Neuronal stem cell (in vitro differentiated cells): ENCODE results near the gene NFIB.

Source experiments
- DNase-seq: peaks from one replicate; pipeline ENCODE4 v3.0.0-alpha.2; 2013; ENCODE audit warnings: low spot score
- H2AFZ ChIP-seq: one replicate; pipeline ENCODE4 v1.6.1; 2013; ENCODE audit warnings: mild to moderate bottlenecking, low read length, inconsistent platforms
- H2AK5ac ChIP-seq: 2 replicates; pipeline ENCODE4 v1.6.1; 2013; ENCODE audit warnings: low read depth, mild to moderate bottlenecking, inconsistent platforms, low read length, moderate library complexity, mixed read lengths
- H2BK120ac ChIP-seq: 2 replicates; pipeline ENCODE4 v1.6.1; 2013; ENCODE audit warnings: low read depth, mild to moderate bottlenecking, inconsistent platforms, low read length, moderate library complexity, mixed read lengths
- H2BK12ac ChIP-seq: one replicate; pipeline ENCODE4 v1.6.1; 2013; ENCODE audit warnings: low read length, inconsistent platforms
- H2BK15ac ChIP-seq: 2 replicates; pipeline ENCODE4 v1.6.1; 2013; ENCODE audit warnings: mild to moderate bottlenecking, low read length, inconsistent platforms, mixed read lengths
- H2BK5ac ChIP-seq: one replicate; pipeline ENCODE4 v1.6.1; 2013; ENCODE audit warnings: inconsistent platforms, mild to moderate bottlenecking, low read length, moderate library complexity
- H3K14ac ChIP-seq: one replicate; pipeline ENCODE4 v1.6.1; 2013; ENCODE audit warnings: low read length, inconsistent platforms
- H3K18ac ChIP-seq: 2 replicates; pipeline ENCODE4 v1.6.1; 2013; ENCODE audit warnings: low read length, inconsistent platforms
- H3K23ac ChIP-seq: 2 replicates; pipeline ENCODE4 v1.6.1; 2013; ENCODE audit warnings: low read depth, mild to moderate bottlenecking, mixed read lengths, low read length, inconsistent platforms; ENCODE audit not compliant: poor library complexity
- H3K27ac ChIP-seq: replicated peaks from 3 replicates; pipeline ENCODE4 v1.5.1; 2013; ENCODE audit warnings: low read length, inconsistent platforms
- H3K27me3 ChIP-seq, 3 experiments: 2 replicates each; pipeline ENCODE4 v1.6.1; 2013; ENCODE audit warnings: low read length in 3 of 3, mild to moderate bottlenecking in 2 of 3, inconsistent platforms in 1 of 3, low read depth in 1 of 3, mixed read lengths in 1 of 3, moderate library complexity in 1 of 3; ENCODE audit not compliant: control insufficient read depth in 3 of 3, insufficient read depth in 3 of 3
- H3K36me3 ChIP-seq, 2 donors: replicated peaks in 1 of 2; 2 replicates each; pipeline ENCODE4 v1.6.1; 2013; ENCODE audit warnings: low read length in 2 of 2; ENCODE audit not compliant: control insufficient read depth in 2 of 2, insufficient read depth in 2 of 2
- H3K4ac ChIP-seq: 2 replicates; pipeline ENCODE4 v1.6.1; 2013; ENCODE audit warnings: inconsistent platforms, mild to moderate bottlenecking, low read length, moderate library complexity
- H3K4me1 ChIP-seq, 2 donors: 1 replicate in 1 of 2; 2 replicates in 1 of 2; pipeline ENCODE4 v1.6.1; 2013; ENCODE audit warnings: low read length in 2 of 2, low read depth in 1 of 2; ENCODE audit not compliant: control insufficient read depth in 2 of 2, insufficient read depth in 1 of 2
- H3K4me2 ChIP-seq: one replicate; pipeline ENCODE4 v1.6.1; 2013; ENCODE audit warnings: mild to moderate bottlenecking, low read length, inconsistent platforms; ENCODE audit not compliant: insufficient read depth, poor library complexity, severe bottlenecking
- H3K4me3 ChIP-seq, 2 donors: 2 replicates each; pipeline ENCODE4 v1.5.1; 2013; ENCODE audit warnings: low read length in 2 of 2, mild to moderate bottlenecking in 2 of 2, inconsistent platforms in 1 of 2, moderate library complexity in 1 of 2
- H3K79me1 ChIP-seq: one replicate; pipeline ENCODE4 v1.6.1; 2013; ENCODE audit warnings: low read depth, mild to moderate bottlenecking, inconsistent platforms, low read length, moderate library complexity
- H3K9ac ChIP-seq: one replicate; pipeline ENCODE4 v1.6.1; 2013; ENCODE audit warnings: mild to moderate bottlenecking, low read depth, low read length, inconsistent platforms; ENCODE audit not compliant: poor library complexity
- H3K9me3 ChIP-seq, 2 donors: replicated peaks in 1 of 2; 2 replicates each; pipeline versions ENCODE3 to v1.6.1; 2013; ENCODE audit warnings: low read length in 2 of 2, mild to moderate bottlenecking in 2 of 2, inconsistent platforms in 1 of 2, low read depth in 1 of 2, mixed read lengths in 1 of 2, moderate library complexity in 1 of 2; ENCODE audit not compliant: control insufficient read depth in 2 of 2, insufficient read depth in 1 of 2
- H4K8ac ChIP-seq: one replicate; pipeline ENCODE4 v1.6.1; 2013; ENCODE audit warnings: low read depth, mild to moderate bottlenecking, inconsistent platforms, low read length, moderate library complexity
- H4K91ac ChIP-seq: one replicate; pipeline ENCODE4 v1.6.1; 2013; ENCODE audit warnings: low read length, low read depth, mild to moderate bottlenecking, inconsistent platforms; ENCODE audit not compliant: poor library complexity
- WGBS, 2 donors: extraction: QIAGEN DNeasy Blood & Tissue Kit; methylation state at CpG; one replicate each; pipeline ENCODE4 v1.1.7; 2013; ENCODE audit warnings: missing lambda C conversion rate in 2 of 2, mixed read lengths in 1 of 2; ENCODE audit not compliant: insufficient read length in 2 of 2, insufficient replicate concordance in 1 of 2; ENCODE audit errors: extremely low coverage in 2 of 2; 5-methylcytosine and 5-hydroxymethylcytosine counted together

Gene NFIB

DNA sequence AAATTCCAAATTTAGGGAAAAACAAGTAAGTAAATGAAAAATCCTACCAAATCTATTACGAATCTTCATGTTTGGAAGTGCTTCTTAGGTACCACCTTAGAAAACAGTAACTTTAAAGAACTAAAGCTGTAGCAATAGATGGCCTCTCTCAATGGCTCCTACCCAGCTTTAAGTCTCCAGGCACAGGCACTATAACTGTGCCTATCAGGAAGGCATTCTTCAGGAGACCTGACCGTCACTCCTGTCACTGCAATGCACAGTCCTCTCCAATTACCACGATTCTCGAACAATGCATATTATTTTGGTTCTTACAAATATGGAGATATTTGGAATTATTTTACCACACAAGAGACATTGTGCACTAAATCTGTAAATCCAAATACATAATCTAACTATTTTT, 12.9 kb downstream of the NFIB start:
- Histone ChIP-seq H2BK120ac (no peak overlapping the region), H3K9ac (no peak overlapping the region), H3K23ac (no peak overlapping the region), H3K4me2 (no peak overlapping the region), H3K4ac (no peak overlapping the region), H4K91ac (no peak overlapping the region), H3K14ac (no peak overlapping the region), H3K4me3 (no peak overlapping the region), H3K18ac (no peak overlapping the region), H2BK5ac (no peak overlapping the region), H3K79me1 (no peaks in the 10 kb centered on the region), H2BK15ac (no peak overlapping the region), H2BK12ac (no peak overlapping the region), H3K36me3 (no peaks in the 10 kb centered on the region), H2AFZ (no peak overlapping the region), H3K9me3 (no peaks in the 10 kb centered on the region), H2AK5ac (no peak overlapping the region), H3K27me3 (peaks cover 0 to 70% (median 0%) of the 10 kb centered on the region in 3 experiments), H4K8ac (no peak overlapping the region), H3K27ac (no peak overlapping the region), H3K4me1 (peaks cover 0 to 6% of the 10 kb centered on the region in 2 donors)
- DNase-seq, result no peak
- no CpG with 5 or more reads among the region's 4 CpGs for WGBS, 2 donors

DNA sequence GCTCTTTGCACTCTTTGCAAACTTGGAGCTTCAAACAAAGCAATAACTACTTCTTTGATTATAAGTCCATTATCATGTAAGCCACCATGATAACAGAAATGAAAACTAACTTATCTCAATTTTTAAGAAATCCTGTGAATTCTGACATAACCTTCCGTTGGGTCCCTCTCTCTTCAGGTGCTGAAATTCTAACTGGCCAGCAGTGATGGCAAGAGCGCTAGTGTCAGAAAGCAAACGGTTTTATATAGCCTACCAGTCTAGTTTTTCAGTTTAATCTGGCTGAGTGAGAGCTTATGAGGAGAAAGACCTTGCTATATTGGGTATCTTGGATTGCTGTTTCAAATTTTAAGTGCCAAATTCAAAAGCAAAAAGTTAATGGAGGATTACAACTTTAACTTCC, 13.4 kb downstream of the NFIB start:
- DNase-seq, result no peak
- Histone ChIP-seq H2BK5ac (no peak overlapping the region), H4K8ac (no peak overlapping the region), H3K4ac (no peak overlapping the region), H2BK12ac (no peak overlapping the region), H3K23ac (no peak overlapping the region), H3K9me3 (no peaks in the 10 kb centered on the region), H3K18ac (no peak overlapping the region), H3K4me3 (no peak overlapping the region), H2AFZ (no peak overlapping the region), H2BK120ac (no peak overlapping the region), H3K36me3 (no peaks in the 10 kb centered on the region), H3K79me1 (no peaks in the 10 kb centered on the region), H4K91ac (no peak overlapping the region), H2AK5ac (no peak overlapping the region), H3K9ac (no peak overlapping the region), H3K27me3 (peaks cover 0 to 74% (median 0%) of the 10 kb centered on the region in 3 experiments), H2BK15ac (no peak overlapping the region), H3K4me2 (no peak overlapping the region), H3K27ac (no peak overlapping the region), H3K14ac (no peak overlapping the region), H3K4me1 (peaks cover 0 to 6% of the 10 kb centered on the region in 2 donors)
- no CpG with 5 or more reads among the region's 3 CpGs for WGBS, 2 donors

DNA sequence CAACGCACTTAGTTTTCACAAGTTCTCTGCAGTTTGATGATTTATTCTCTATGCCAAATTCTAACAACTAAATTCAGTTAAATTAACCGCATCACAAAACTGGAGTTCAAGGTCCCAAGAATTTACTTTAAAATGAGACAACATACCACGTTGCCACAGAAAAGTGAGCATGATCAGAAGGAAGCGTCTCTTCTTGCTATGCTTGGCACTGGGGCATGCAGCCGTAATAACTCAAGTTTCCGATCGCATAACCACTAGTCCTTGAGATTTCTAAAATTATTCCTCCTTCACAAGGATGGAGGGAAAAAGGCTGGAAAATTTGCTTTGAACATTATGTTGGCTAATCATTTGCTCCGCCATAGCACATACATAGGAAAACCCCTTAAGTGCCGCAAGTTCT, 13.9 kb downstream of the NFIB start:
- no peak overlapping the region for H2BK15ac ChIP-seq
- H3K14ac ChIP-seq, result no peak overlapping the region
- no peak overlapping the region for H2BK5ac ChIP-seq
- H3K18ac ChIP-seq, result no peak overlapping the region
- peaks cover 0 to 76% (median 0%) of the 10 kb centered on the region in 3 experiments for H3K27me3 ChIP-seq
- H3K4me3 ChIP-seq, result no peak overlapping the region
- H2AFZ ChIP-seq, result no peak overlapping the region
- H3K4ac ChIP-seq, result no peak overlapping the region
- H4K91ac ChIP-seq, result no peak overlapping the region
- H4K8ac ChIP-seq, result no peak overlapping the region
- DNase-seq, result no peak
- no peaks in the 10 kb centered on the region for H3K9me3 ChIP-seq
- no peak overlapping the region for H2BK12ac ChIP-seq
- no peak overlapping the region for H3K9ac ChIP-seq
- peaks cover 0 to 6% of the 10 kb centered on the region in 2 donors for H3K4me1 ChIP-seq
- H3K36me3 ChIP-seq, result no peaks in the 10 kb centered on the region
- no peak overlapping the region for H3K4me2 ChIP-seq
- no peaks in the 10 kb centered on the region for H3K79me1 ChIP-seq
- WGBS, 2 donors, result no CpG with 5 or more reads among the region's 9 CpGs
- no peak overlapping the region for H3K27ac ChIP-seq
- H2BK120ac ChIP-seq, result no peak overlapping the region
- no peak overlapping the region for H3K23ac ChIP-seq
- no peak overlapping the region for H2AK5ac ChIP-seq

DNA sequence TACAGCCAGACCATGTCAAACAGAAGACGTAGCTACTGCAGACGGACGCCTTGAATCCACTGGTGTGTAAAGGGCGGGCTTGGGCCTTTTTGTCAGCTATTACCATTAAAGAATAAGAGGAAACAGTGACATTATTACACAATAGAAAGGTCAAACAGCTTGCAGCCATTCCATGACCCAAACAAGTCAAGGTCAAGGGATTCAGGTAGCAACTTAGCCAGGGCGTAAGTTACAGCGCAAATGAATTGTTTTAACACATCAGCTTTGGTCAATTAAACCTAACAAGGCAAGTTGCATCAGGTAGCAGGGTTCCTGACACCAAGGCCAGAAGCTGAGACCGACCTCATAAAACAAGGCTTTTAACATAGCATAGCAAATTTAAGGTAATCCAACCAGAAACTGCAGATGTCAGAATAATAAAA, 15.3 kb downstream of the NFIB start:
- Histone ChIP-seq H3K27me3 (peaks cover 0 to 69% (median 0%) of the 10 kb centered on the region in 3 experiments), H2AK5ac (no peak overlapping the region), H3K14ac (no peak overlapping the region), H3K4me1 (peaks cover 0 to 6% of the 10 kb centered on the region in 2 donors), H3K27ac (no peak overlapping the region), H3K4me2 (no peak overlapping the region), H2BK15ac (no peak overlapping the region), H3K36me3 (no peaks in the 10 kb centered on the region), H2BK12ac (no peak overlapping the region), H2BK5ac (no peak overlapping the region), H3K9ac (no peak overlapping the region), H3K4ac (no peak overlapping the region), H3K18ac (no peak overlapping the region), H4K8ac (no peak overlapping the region), H4K91ac (no peak overlapping the region), H3K79me1 (no peaks in the 10 kb centered on the region), H3K9me3 (no peaks in the 10 kb centered on the region), H2BK120ac (no peak overlapping the region), H3K4me3 (no peak overlapping the region), H2AFZ (no peak overlapping the region), H3K23ac (no peak overlapping the region)
- no CpG with 5 or more reads among the region's 7 CpGs for WGBS, 2 donors
- DNase-seq, result no peak
